NCI-H748 treated with DMSO at 0.1 percent for 48 hours (cell line): ENCODE measurements around the gene SEPTIN8.

Source experiments
- DNase-seq: peaks from one replicate; lab custom pipeline; 2025; lab: John Stamatoyannopoulos, UW

The SEPTIN8 gene

DNA sequence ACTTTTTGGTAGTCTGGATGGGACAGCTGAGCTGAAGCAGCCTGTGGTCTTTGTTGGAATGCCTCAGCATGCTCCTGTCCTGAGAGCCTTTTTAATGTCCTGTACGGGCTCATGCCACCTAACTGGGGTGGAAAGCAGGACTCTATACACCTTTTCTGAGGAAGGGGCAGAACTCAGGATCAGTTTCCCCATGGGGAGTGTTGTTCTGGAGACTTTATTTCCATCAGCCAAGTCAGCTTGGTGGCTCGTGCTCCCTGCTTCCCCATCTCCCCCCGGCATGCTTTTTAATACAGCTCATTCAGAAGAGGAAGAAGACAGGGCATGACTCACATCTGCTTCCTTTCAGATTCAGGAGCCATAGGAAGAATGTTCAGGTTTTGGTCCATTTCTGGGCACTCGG, 5.1 kb upstream of the SEPTIN8 start:
- no peak for DNase-seq

DNA sequence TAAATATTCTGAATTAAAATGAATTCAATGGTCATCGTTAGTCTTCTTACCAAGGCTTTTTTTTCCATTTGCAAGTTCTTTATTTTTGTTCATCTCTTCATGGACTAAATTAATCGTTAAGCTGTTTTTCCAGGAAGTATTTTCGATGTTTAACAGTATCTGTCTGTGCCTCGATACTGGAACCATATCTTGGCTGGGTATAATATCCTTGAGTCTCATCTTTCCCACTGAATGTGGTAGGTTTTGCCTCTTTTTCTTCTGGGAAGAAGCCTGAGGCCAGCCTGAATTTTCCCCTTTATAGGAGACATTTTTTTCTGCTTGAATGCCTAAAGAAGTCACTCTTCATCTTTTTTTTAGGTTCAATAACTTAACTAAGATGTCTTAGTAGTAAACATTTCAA, 4.0 kb upstream of the SEPTIN8 start:
- no peak for DNase-seq

DNA sequence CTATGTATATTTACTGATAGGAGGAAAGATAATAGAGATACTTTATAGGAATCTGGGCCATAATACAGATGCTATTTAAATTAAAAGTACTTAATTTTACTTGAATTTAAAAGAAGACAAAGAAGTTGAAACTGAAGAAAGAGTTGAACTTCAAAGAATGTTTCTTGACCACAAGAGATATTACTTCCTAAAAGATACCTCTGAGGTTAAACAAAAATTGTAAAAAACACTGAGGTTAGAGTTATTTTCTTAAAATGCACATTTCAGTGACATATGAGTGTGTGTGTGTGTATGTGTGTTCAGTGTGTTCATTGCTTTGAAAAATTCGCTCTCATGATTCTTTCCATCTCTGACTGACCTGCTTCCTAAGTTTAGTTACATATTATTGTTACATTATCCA, 3.5 kb upstream of the SEPTIN8 start:
- DNase-seq, result no peak

DNA sequence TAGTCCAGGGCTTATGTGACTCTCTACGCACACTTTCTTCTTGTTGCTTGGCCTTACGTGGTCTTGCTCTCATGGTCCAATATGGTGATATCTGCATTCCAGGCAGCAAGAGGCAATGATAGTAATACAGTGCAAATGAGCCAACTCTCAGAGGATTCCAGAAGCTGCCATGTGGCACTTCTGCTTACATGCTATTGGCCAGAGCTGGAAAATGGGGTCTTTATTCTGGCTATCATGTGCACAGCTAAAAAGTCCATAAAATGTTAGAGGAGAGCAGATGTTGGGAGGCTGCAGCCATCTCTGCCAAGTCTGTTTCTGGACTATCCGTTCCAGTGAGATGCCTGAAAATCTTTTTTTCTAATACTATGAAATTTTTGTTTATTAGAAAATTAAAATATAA, 2.9 kb upstream of the SEPTIN8 start:
- no peak for DNase-seq

DNA sequence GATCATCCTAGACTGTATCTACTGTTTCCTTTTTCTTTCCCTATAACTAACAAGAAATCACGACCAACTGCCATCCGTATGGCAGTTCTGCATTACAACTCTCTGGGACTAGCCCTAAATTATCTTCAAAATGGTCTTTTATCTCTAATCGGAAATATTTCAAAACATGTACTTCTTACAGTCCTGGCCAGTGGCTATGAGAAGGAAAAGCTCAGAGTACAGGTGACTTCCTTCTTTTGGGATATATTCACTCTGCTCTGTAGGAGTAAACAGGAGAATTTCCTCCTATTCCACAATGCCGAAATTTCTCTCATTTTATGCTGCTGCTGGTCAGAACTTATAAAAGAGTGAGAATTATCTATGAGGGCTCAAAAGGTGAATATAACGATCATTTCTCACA, 1.8 kb upstream of the SEPTIN8 start:
- no peak for DNase-seq

DNA sequence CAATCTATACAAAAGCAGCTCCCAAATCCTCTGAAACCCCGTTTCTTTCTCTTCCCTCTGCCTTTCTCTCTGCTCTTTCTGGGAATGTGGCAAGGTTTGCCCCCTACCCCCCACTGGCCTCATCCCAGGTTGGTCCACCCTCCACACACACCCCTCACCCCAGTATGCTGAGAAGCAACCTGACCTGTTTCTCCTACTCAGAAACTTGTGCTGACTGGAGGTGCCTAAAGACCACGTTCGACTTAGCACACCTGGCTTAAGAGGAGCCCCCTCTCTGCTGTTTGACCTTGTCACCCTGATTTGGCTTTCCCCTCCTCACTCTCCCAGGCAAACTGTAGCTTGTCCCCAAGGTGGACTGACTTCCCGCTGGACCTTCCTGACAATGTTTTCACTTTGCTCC, 1.1 kb upstream of the SEPTIN8 start:
- no peak for DNase-seq

DNA sequence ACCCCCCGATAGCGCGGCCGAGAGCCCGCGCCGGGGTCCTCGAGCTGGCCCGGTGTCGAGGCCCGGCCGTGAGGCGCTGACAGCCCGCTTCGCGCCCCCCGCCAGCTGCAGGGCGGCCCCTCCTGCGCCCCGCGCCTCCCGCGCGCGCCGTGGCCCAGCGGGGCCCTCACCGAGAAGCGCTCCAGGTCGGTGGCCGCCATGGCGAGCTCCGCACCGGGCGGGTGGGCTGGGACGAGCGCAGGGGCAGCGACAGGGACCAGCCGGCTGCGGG, 166 bp downstream of the SEPTIN8 start:
- DNase-seq, result no peak

DNA sequence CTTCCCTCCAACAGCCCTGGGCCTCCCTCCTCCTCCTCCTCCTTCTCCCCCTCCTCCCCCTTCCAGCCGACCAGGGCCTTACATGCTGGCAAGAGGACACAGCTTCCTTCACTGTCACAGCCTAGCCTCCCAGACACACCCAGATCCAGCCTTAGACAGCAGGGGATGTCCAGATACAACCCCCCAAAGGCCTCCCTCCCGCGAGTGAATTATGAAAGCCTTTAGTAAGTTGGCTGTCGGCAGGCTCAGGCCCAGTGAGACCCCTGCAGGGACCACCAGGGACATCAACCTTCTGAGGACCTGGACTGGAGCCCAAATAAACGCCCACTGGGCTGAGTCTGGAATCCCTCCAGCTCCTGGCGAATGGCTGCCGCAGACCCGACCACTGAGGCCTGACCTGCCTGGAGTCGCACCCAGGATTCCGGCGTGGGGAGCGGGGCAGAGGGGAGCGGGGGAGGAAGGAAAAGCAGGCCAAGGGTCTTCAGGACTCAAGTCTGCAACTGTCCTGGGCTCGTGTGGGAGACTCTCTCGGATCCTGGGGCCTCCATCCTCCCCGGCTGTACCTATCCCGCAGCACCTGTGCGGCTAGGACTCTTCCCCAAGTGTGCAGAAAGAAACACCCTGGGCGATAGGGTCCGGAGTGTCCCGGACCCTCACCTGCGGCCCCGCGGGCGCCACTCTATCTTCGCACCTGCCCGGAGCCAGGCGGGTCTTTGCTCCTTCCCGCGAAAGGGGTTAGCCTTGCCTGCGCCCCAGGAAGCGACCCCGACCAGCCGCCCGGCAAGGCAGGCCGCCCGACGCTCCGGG, 705 bp downstream of the SEPTIN8 start:
- DNase-seq, result no peak

DNA sequence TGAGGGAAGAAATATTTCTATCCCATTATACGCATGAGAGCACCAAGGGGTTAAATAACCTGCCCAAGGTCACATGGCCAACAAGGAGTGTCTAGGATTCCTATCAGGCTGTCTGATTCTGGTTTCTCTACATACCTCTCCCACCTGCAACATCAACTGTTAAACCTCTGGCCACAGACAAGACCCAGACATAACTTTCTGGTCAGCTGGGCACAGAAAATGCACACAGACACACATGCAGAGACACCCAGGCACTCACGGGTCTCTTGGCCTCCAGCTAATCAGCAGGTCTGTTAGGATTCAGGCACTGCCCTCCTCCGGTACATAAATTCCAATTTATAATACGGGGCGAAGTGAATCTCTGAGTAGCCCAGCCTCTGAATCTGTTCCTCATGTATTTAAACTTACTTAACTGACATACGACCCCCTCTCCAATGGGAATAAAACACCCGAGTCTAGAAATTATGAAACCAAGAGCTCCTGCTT, 1.5 kb downstream of the SEPTIN8 start:
- no peak for DNase-seq

DNA sequence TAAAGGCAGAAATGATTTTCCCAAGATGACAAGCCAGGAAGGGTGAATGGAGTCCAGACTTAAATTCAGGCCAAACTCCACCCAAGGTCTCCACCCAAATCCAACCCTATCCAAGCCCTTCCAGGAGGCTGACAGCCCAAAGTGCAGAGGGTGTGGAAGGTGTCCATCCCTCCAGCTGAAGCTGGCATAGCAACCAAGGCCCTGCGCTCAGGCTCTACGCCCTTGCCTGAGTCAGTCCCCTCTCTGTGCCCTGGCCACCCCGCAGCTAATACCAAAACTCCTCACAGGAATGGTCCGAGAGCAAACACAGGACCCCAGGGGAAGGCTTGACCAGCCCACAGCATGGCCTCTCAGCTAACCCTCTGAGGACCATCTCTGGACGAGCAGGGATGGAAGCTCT, 2.1 kb downstream of the SEPTIN8 start:
- no peak for DNase-seq

DNA sequence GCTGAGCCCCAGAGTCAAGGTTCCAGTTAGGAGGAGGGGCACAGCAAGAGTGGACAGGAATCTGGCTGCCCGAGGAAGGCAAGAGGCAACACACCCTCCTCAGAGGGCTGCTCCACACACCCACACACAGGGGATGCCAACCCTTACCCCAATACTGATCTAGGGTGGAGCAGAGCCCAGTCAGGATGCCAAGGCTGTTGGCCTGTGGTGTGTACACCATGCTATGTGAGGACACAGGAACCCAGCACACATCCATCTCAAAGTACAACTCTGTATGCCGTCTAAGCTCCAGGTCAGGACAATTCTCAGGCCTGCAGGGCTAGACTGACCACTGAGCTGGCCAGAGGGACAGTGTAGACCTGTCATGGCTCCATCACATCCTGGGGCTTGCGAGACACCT, 2.6 kb downstream of the SEPTIN8 start:
- no peak for DNase-seq

DNA sequence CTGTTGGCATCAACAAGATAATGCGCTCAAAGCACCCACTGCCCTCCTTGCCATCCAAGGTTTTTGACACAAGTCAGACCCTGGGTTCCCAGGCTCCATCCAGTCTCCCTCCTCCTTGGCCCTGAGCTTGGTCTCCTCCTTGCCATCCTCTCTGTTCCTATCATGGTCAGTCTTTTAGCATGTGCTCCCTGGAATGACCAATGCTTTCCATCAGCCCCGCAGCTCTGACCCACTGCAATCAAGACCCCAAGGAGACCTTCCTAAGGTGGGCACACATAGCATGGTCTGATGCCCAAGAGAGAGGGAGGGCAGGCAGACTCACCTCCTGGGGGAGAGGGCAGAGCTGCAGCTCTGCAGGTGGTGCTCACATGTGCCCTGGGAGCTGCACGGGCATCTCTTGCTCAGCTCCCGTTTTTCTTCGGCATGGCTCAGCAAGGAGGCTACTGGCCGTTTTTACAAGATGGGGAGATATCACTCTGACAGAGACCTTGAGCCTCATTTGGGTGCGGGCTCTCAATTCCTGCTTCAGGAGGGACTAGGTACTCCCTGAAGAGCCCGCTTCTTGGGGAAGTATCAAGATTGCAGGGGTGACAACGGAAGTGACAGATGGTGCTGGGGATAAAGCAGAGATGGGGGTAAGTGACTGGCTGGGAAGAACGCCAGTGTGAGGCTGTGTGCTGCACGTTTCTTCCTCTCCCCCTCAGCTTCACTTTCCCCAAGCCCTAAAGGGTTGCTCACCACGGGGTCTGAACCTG, 3.3 kb downstream of the SEPTIN8 start:
- DNase-seq, result no peak

DNA sequence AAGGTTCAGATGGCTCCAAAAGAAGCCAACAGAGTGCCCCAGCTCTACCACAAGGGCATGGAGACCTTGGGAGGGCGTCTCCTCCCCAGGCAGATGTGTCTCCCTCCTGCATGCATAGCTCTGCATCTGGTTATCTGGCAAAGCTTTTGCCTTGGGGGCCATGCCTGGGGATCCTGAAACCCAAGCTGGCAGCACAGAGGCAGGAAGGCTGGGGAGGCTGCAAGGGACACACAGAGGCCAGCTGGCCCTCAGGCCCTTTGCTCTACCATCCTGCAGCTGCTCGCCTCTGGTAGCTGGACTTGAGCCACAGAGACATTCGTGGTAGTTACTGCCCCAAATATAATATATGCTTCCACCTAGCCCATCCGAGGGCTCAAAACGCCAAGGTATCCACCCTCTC, 3.9 kb downstream of the SEPTIN8 start:
- DNase-seq, result no peak

DNA sequence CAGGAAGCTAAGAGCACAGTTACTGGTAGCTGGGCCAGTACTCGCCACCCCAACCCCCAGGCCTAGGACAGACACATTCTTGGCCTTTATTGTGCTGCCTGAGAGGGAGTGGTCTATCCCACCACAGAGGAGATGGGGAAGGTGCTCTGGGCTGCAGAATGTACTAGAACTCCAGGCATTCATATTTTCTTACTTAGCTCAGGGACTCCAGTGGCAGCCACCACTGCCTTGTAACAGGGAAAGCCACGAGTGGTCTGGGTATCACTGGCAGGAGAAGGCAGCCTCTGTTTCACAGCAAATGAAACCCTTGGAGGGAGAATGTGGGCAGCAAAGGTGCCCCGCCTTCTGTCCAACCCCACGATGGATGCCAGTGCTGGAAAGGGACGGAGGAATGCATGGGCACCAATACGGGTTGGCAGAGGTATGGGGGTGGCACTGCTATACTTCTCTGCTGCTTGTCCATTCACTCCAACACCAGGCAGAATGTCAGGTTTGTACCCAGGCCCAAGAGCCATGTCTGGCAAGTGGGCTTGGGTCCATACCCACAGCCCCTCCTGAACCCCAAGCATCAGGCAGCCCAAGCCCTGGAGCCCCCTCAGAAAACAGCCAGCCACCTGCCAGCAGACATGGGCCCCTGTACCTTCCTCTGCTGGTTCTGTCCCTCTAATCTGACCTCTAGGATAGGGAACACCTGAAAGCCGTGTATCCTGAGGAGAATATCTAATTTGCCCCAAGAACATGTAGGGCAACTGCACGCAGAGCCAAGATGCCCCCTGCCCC, 4.6 kb downstream of the SEPTIN8 start:
- no peak for DNase-seq

DNA sequence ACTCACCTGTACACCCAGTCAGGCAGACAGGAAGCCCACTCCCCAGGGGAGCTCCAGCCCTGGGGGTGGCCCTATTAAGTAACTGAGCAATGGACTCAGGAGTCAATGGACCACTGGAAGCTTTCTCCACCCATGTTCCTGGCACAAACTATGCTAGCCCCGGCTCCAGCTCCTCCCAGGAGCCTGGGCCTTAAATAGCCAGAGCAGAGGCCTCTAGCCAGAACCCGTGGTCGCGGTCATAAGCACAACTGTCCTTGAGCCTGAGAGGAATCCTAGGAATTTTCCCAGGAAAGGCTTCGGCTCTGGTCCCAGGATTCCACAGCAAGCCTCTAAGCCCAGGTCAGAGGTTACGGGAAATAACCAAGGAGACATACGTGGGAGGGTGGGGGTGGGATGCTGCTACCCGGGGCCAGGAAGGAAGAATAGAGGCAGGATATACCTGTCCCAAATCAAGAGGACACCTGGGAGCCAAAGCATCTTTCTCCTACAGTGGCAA, 5.5 kb downstream of the SEPTIN8 start:
- no peak for DNase-seq

DNA sequence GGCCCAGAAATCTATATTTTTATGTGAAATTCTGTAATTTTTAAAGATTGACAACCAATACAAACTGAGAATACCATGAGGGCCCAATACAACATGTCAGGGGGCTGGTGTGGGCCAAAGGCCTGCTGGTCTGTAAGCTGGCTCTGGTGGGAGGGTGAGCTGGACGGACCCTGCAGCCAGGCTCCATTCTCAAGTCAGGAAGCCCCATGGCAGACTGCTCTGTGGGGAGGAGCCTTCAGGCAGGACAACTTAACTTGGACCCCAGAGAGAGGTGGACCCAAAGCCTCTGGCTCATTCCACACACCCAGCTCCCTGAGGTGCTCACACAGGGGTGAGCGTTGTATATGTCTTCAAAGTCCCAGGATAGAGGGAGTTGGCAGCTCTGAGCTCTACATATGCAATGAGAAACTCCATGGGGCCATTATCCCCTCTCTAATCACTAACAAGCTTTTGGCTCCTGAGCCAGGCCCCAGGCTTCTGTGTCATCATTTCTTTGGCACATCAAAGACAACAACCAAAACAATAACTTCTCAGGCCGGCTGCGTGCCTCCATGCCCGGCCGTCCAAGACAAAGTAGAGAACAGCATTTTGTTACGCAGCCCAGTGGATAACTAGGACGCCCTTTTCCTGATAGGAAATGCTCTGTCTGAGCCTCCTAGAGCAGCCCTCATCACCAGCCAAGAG, 6.4 kb downstream of the SEPTIN8 start:
- no peak for DNase-seq

DNA sequence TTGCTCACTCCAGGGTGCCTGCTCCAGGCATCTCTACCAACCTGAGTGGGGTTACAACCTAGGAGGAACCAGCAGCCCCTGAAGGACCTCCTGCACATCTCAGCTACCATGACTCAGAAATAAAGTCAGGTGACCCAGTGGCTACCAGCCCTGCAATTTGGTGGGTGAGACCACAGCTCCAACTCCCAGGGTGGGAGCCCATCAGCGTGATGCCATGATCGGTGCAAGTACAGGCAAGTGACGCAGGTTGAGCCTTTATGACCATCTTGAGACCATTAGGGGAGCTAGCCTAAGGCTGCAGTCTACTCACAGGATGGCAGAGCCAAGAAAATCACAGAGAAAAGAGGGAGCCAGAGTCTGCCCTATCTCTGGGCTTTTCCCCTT, 8.6 kb downstream of the SEPTIN8 start:
- DNase-seq, result no peak

DNA sequence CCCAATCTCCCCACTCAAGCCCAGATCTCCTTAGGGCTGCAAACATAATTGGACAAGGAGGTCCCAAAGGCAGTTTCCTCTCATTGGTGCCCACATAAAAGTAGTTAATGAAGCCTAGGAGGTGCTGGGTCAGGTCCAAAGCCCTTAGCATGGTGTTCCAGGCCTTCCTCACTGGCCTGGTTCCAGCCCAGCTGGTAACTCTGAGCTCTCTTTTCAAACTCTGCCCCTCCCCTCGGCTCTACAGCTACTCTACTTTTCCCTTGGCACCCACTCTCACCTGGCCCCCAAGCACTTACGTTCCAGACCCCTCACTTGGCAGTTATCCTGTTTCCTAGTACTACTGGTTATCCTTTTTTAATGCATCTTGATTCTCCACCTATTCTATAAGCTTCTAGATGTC, 9.9 kb downstream of the SEPTIN8 start:
- DNase-seq, result no peak

DNA sequence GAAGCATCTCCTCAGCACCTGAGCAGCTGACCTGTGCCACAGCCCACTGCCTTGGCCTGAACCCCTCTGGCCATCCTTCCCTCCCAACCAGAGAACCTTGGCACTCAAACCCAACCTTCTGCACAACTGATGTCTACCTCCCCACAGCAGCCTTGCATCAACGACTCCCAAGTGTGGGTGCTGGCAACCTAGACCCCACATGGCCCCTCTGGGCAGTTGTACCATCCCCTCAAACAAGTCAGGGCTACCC, 10.3 kb downstream of the SEPTIN8 start:
- no peak for DNase-seq

DNA sequence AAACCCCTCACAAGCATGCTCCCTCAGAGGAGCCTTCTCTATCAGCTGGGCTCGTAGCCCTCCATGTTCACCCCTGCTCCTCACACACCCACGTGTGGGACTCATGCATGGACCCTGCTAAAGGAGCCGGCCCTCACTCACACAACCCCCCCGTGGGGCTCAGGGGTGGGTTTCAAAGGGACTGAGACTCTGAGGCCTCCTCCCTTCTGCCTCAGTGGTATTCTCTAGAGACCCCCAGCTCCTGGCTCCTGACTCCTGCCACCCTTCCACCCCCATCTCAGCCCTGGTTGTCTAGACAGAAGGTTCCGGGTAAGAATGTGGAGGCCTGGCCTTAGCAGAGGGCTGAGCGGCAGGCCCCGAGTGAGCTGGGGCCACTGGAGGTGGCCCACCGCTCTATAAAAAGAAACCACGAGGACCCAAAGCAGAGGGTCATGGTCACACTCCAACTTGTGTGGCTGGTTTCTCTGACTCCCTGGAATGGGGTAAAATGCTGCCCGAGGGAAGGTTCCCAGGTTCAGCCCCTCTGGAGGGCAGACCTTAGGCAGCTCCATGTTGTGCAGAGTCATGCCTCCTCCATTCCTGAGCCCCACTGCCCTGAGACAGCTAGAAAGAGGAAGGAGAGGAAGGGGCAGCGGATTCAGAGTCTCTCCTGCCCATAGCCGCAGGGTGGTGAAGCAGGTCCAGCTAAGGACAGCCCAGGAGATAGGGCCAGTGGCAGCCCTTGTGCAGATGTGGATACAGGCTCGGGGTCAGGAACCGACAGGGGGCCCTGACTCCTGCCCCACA, 10.8 kb downstream of the SEPTIN8 start:
- DNase-seq, result no peak

DNA sequence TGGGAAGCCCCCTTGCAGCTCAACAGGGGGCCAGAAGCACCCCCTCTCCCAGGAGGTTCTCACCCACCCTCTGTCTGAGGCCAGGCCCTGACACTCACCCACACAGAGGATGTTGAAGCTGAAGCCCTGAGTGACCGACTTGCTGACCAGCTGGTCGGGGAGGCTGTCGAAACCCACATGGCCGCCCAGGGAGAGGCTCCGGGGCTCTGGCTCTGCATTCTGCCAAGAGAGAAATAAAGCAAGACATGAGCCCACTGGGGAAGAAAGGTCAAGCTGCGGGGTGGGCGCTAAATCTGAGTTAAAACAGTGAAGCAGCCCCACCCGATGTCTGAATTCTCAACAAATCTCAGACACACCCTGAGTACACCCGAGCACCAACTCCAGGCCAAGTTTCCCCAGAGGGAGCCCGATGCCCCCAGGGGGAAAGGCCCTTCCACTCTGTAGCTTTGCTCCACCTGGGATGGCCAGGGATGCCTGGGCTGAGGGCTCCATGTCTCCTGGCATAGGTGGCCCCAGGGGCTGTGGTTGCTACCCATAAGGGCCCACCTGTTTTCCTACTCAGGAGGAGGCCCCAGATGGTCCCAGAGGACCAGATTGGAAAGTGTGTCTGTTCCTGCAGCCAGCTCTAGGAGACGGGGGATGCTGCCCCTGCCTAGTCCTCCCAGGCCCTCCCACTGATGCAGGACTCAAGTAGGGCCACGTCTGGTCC, 11.6 kb downstream of the SEPTIN8 start:
- DNase-seq, result no peak
